Prostate gland (tissue), 2 donors: Measurements from ENCODE around the gene PDE6B. TPM values are rescaled to one million over a fixed set of nuclear protein-coding genes. Genes with fewer than 3 reads are reported as not detected.
"Not testable (repeated sequence)": the region's sequence is repeated elsewhere in the genome, so short reads cannot be mapped to it uniquely, and the experiment has no call there.

ENCODE experiments used
- DNase-seq: peaks from one replicate; pipeline ENCODE4 v3.0.0-alpha.2; 2019; ENCODE audit warnings: low spot score
- H3K27ac ChIP-seq, 2 donors: fragments of 200-600 bp; sonication (generic); 2 replicates each; pipeline ENCODE4 v1.5.1; 2017 to 2019
- H3K27me3 ChIP-seq: fragments of 200-600 bp; sonication (generic); replicated peaks from 2 replicates; pipeline ENCODE4 v1.5.1; 2019; ENCODE audit not compliant: insufficient read depth
- H3K36me3 ChIP-seq, 2 donors: fragments of 200-600 bp; sonication (generic); 1 replicate in 1 of 2; 2 replicates in 1 of 2; pipeline versions ENCODE4 v1.5.1 to v1.8.1; 2017 to 2019
- H3K4me1 ChIP-seq: fragments of 200-600 bp; sonication (generic); replicated peaks from 2 replicates; pipeline ENCODE4 v1.5.1; 2019
- H3K4me3 ChIP-seq, 2 donors: fragments of 200-600 bp; sonication (generic); 2 replicates each; pipeline ENCODE4 v1.5.1; 2017 to 2019
- H3K9me3 ChIP-seq: fragments of 200-600 bp; sonication (generic); 2 replicates; pipeline ENCODE4 v1.5.1; 2017
- POLR2A ChIP-seq: fragments of 450-650 bp; IDR thresholded peaks from one replicate; pipeline ENCODE4 v1.6.1; 2016; ENCODE audit warnings: antibody characterized with exemption, mild to moderate bottlenecking
- POLR2AphosphoS5 ChIP-seq: sonication (generic); formaldehyde crosslinking; IDR thresholded peaks from one replicate; pipeline ENCODE4 v1.6.1; 2017; ENCODE audit warnings: antibody characterized with exemption
- WGBS: methylation state at CpG from one replicate; pipeline ENCODE4 v1.1.5; 2018; 5-methylcytosine and 5-hydroxymethylcytosine counted together
- intact Hi-C: fragments of 100-400 bp; cut with DNase I; formaldehyde crosslinking; loops from one replicate; pipeline ENCODE4 v1.14.2; 2022
- total RNA-seq, 2 donors: library from RNA; depleted of rRNA; stranded (reverse); fragments of >200 nt; gene quantifications; one replicate each; pipeline ENCODE4 v1.1.0, GENCODE V29; 2016
- TF ChIP-seq, protein P1 (sequence below), 4 experiments: fragments of 200-600 bp in 2 of 4; fragments of 450-650 bp in 2 of 4; sonication (generic) in 2 of 4; IDR thresholded peaks; 1 replicate in 3 of 4; 2 replicates in 1 of 4; pipeline ENCODE4 v1.5.1; 2016 to 2019; ENCODE audit warnings: antibody characterized with exemption in 4 of 4, mild to moderate bottlenecking in 2 of 4, moderate library complexity in 2 of 4

Gene PDE6B
- total RNA-seq, 2 donors from 2014 or later, result 8.0 to 9.3 TPM

DNA sequence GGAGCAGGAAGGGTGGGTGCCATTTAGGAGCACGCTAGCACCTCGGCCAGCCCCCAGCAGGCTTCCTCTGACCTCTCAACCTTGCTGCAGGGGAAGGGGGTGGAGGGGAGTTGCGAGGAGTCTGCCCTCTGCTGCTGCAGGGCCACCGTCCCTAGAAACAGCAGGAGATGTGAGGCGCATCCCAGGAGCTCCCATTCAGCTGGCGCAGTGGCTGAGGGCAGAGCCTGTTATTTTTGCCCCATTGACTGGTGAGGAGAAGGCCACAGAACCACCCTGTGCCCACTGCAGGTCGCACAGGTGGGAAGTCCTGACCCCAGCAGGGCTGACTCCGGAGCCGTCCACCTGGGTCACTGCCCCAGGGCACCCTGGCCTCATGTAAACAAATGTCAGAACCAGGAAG is 8.0 kb downstream of the PDE6B start:
- no peaks in the 10 kb centered on the region for H3K4me1 ChIP-seq
- H3K4me3 ChIP-seq, result no peak overlapping the region
- H3K27me3 ChIP-seq, result no peaks in the 10 kb centered on the region
- intact Hi-C loops, result no loop called here
- TF ChIP-seq, protein P1, sequence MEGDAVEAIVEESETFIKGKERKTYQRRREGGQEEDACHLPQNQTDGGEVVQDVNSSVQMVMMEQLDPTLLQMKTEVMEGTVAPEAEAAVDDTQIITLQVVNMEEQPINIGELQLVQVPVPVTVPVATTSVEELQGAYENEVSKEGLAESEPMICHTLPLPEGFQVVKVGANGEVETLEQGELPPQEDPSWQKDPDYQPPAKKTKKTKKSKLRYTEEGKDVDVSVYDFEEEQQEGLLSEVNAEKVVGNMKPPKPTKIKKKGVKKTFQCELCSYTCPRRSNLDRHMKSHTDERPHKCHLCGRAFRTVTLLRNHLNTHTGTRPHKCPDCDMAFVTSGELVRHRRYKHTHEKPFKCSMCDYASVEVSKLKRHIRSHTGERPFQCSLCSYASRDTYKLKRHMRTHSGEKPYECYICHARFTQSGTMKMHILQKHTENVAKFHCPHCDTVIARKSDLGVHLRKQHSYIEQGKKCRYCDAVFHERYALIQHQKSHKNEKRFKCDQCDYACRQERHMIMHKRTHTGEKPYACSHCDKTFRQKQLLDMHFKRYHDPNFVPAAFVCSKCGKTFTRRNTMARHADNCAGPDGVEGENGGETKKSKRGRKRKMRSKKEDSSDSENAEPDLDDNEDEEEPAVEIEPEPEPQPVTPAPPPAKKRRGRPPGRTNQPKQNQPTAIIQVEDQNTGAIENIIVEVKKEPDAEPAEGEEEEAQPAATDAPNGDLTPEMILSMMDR (IDR thresholded peaks at IDR 0.05), result no peak
- TF ChIP-seq POLR2AphosphoS5 (no peak), POLR2A (no peak)
- DNase-seq, result no peak
- H3K36me3 ChIP-seq, result no peaks in the 10 kb centered on the region
- 58% methylated on average over 9 of the region's 9 CpGs for WGBS
- H3K27ac ChIP-seq, result no peak overlapping the region
- H3K9me3 ChIP-seq, result no peaks in the 10 kb centered on the region

GRCh38 chr4:633976-634598 is 8.7 kb downstream of the PDE6B start:
- TF ChIP-seq, protein P1 (IDR thresholded peaks at IDR 0.05), result no peak
- TF ChIP-seq POLR2A (no peak), POLR2AphosphoS5 (no peak)
- H3K4me1 ChIP-seq, result no peaks in the 10 kb centered on the region
- intact Hi-C loops, result no loop called here
- WGBS, result 61% methylated on average over 11 of the region's 15 CpGs
- no peak overlapping the region for H3K27ac ChIP-seq
- H3K9me3 ChIP-seq, result no peaks in the 10 kb centered on the region
- no peak for DNase-seq
- no peak overlapping the region for H3K4me3 ChIP-seq
- H3K36me3 ChIP-seq, result no peaks in the 10 kb centered on the region
- H3K27me3 ChIP-seq, result no peaks in the 10 kb centered on the region

- Histone ChIP-seq H3K27me3 (no peaks in the 10 kb centered on the region), H3K9me3 (no peaks in the 10 kb centered on the region), H3K36me3 (no peaks in the 10 kb centered on the region), H3K27ac (no peak overlapping the region), H3K4me1 (no peaks in the 10 kb centered on the region), H3K4me3 (no peak overlapping the region)
- TF ChIP-seq, protein P1 (IDR thresholded peaks at IDR 0.05), result no peak
- TF ChIP-seq POLR2AphosphoS5 (no peak), POLR2A (no peak)
- WGBS, result 72% methylated on average over 23 of the region's 23 CpGs
- DNase-seq, result no peak
- intact Hi-C loops, result no loop called here
These were observed 9.2 kb downstream of the PDE6B start for GRCh38 chr4:634599-634985.

DNA sequence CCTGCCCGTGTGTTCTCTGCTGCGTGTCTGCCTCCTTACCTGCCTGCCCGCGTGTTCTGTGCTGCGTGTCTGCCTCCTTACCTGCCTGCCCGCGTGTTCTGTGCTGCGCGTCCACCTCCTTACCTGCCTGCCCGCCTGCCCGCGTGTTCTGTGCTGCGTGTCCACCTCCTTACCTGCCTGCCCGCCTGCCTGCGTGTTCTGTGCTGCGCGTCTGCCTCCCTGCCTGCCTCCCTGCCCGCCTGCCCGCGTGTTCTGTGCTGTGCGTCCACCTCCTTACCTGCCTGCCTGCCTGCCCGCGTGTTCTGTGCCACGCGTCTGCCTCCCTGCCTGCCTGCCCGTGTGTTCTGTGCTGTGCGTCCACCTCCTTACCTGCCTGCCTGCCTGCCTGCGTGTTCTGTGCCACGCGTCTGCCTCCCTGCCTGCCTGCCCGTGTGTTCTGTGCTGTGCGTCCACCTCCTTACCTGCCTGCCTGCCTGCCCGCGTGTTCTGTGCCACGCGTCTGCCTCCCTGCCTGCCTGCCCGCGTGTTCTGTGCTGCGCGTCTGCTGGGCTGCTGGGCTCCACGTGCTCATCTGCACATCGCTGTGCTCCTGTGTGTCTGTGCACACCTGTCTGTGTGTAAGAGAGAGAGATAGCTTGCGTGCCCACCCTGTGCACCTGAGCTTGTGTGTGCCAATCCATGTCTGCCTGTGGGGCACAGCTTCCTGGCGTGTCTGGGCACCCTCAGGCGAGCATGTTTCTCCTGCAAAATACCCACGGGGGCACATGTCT is 9.9 kb downstream of the PDE6B start:
- H3K27me3 ChIP-seq, DNase-seq, H3K36me3 ChIP-seq, H3K4me1 ChIP-seq, intact Hi-C loops, H3K9me3 ChIP-seq, H3K4me3 ChIP-seq, H3K27ac ChIP-seq: not testable (repeated sequence)
- 87% methylated on average over 46 of the region's 46 CpGs for WGBS

- H3K27me3 ChIP-seq, result no peaks in the 10 kb centered on the region
- no peaks in the 10 kb centered on the region for H3K36me3 ChIP-seq
- TF ChIP-seq POLR2AphosphoS5, result no peak
- TF ChIP-seq POLR2A, result no peak
- TF ChIP-seq, protein P1 (IDR thresholded peaks at IDR 0.05), result no peak
- H3K4me3 ChIP-seq, result no peak overlapping the region
- WGBS, result 79% methylated on average over 22 of the region's 22 CpGs
- intact Hi-C loops, result no loop called here
- no peak for DNase-seq
- no peaks in the 10 kb centered on the region for H3K4me1 ChIP-seq
- no peaks in the 10 kb centered on the region for H3K9me3 ChIP-seq
- H3K27ac ChIP-seq, result no peak overlapping the region
These were observed 10.7 kb downstream of the PDE6B start for GRCh38 chr4:635851-636627.
